GM13977 (cell line): ENCODE data around the gene KCNMA1.
"Not testable (repeated sequence)": the region's sequence is repeated elsewhere in the genome, so short reads cannot be mapped to it uniquely, and the experiment has no call there.

ENCODE experiments used
- DNase-seq: peaks from one replicate; pipeline ENCODE4 v3.0.0; 2012; ENCODE audit warnings: low spot score
- CTCF ChIP-seq: IDR thresholded peaks from 2 replicates; pipeline ENCODE4 v1.5.1; 2012; ENCODE audit warnings: mild to moderate bottlenecking, control low read depth; ENCODE audit not compliant: insufficient read depth; ENCODE audit errors: extremely low read depth, missing control alignments
- in situ Hi-C: fragments of 300-500 bp; cut with MboI; formaldehyde crosslinking; loops from one replicate; pipeline ENCODE4 v1.12.0; 2022; ENCODE audit warnings: low sequenced_read_pairs, low pct_unique_long_range_greater_than_20kb, mixed read lengths, inconsistent platforms; ENCODE audit not compliant: unreplicated experiment

KCNMA1 gene

GRCh38 chr10:77592510-77592909 is 45.1 kb downstream of the KCNMA1 start:
- no peak for TF ChIP-seq CTCF
- DNase-seq, result no peak
- in situ Hi-C loops, result no loop called here

- no peak for TF ChIP-seq CTCF
- in situ Hi-C loops, result no loop called here
- DNase-seq, result no peak
Measured at GRCh38 chr10:77591238-77591880, 46.2 kb downstream of the KCNMA1 start.

GRCh38 chr10:77590344-77591237 is 47.0 kb downstream of the KCNMA1 start:
- no peak for DNase-seq
- in situ Hi-C loops, result no loop called here
- no peak for TF ChIP-seq CTCF

GRCh38 chr10:77589703-77590102 is 47.9 kb downstream of the KCNMA1 start:
- DNase-seq, in situ Hi-C loops: not testable (repeated sequence)

GRCh38 chr10:77588886-77589285 is 48.7 kb downstream of the KCNMA1 start:
- in situ Hi-C loops, result no loop called here
- TF ChIP-seq CTCF, result no peak
- no peak for DNase-seq

- in situ Hi-C loops, result no loop called here
- no peak for TF ChIP-seq CTCF
- DNase-seq, result no peak
Measured at GRCh38 chr10:77587416-77587790, 50.2 kb downstream of the KCNMA1 start.
